ENCODE data around the gene TNFRSF19.

Gene TNFRSF19

DNA sequence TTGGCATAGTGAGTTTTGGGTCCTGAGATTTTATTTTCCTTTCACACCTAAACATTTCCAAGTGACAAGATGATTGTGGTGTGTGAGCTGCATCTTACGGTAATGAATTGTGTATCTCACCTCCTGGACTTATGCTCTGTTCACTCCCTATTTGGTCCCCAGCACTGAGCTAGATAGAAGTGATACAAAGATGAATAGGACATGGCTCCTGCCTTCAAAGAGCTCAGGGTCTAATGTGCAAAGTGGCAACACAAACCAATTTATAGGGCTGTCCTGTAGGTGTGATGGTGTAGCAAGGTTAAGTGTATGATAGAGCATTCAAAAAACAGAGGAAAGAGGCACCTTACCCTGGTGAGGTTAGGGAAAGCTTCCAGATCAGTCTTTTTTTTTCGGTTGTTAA, 17.6 kb upstream of the TNFRSF19 start:
- no peak overlapping the region for H3K4me3 ChIP-seq (ENCODE audit: low read depth, low read length)
- peaks cover 7% of the 10 kb centered on the region for H3K4me1 ChIP-seq (ENCODE audit: control insufficient read depth, insufficient read depth, low read length)
- no peaks in the 10 kb centered on the region for H3K36me3 ChIP-seq (ENCODE audit: control insufficient read depth, insufficient read depth, low read length)
- H3K9me3 ChIP-seq (ENCODE audit: control insufficient read depth, insufficient read depth, low read length), result no peaks in the 10 kb centered on the region
- no peaks in the 10 kb centered on the region for H3K27me3 ChIP-seq (ENCODE audit: control insufficient read depth, insufficient read depth, low read length)
- H3K9ac ChIP-seq (ENCODE audit: low read depth, low read length), result no peak overlapping the region

DNA sequence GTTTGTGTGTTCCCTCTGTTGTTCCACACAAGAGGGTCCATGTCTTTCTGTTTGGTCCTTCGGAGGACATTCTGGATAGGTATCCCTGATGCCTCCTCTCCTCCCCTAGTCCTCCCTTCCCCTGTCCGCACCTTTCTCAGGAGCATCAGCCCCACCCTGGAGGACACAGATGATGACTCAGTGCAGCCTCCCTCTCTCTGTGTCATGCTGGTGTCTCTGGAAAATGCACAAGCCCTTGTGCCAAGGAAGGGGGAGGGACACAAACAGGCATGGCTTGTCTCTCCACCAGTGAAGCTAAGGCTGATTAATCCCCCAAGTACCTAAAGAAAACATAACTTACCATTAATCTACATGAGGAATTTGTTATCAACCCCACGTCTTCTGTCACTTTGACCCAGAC, 16.2 kb upstream of the TNFRSF19 start:
- peaks cover 7% of the 10 kb centered on the region for H3K4me1 ChIP-seq (ENCODE audit: control insufficient read depth, insufficient read depth, low read length)
- H3K36me3 ChIP-seq (ENCODE audit: control insufficient read depth, insufficient read depth, low read length), result no peaks in the 10 kb centered on the region
- H3K4me3 ChIP-seq (ENCODE audit: low read depth, low read length), result no peak overlapping the region
- no peaks in the 10 kb centered on the region for H3K9me3 ChIP-seq (ENCODE audit: control insufficient read depth, insufficient read depth, low read length)
- H3K27me3 ChIP-seq (ENCODE audit: control insufficient read depth, insufficient read depth, low read length), result no peaks in the 10 kb centered on the region
- no peak overlapping the region for H3K9ac ChIP-seq (ENCODE audit: low read depth, low read length)

DNA sequence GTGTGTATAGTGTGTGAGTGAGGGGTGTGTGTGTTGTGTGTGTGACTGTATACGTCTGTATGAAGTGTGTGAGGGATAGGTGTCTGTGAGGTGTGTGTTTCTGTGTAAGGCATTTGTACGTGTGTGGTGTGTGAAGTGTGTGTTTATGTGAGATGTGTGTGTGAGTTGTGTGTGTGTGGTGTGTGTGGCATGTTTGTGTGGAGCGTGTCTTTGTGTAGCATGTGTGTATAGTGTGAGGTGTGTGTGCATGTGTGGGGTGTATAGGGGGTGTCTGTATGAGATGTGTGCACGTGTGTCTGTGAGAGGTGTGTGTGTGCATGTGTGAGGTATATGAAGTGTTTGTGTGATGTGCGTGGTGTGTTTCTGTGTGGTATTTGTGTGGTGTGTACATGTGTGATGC, 13.2 kb upstream of the TNFRSF19 start:
- Histone ChIP-seq H3K27me3 (ENCODE audit: control insufficient read depth, insufficient read depth, low read length) (no peaks in the 10 kb centered on the region), H3K4me1 (ENCODE audit: control insufficient read depth, insufficient read depth, low read length) (peaks cover 4% of the 10 kb centered on the region), H3K9ac (ENCODE audit: low read depth, low read length) (no peak overlapping the region), H3K4me3 (ENCODE audit: low read depth, low read length) (no peak overlapping the region), H3K36me3 (ENCODE audit: control insufficient read depth, insufficient read depth, low read length) (no peaks in the 10 kb centered on the region), H3K9me3 (ENCODE audit: control insufficient read depth, insufficient read depth, low read length) (no peaks in the 10 kb centered on the region)

GRCh38 chr13:23557733-23558132, 12.5 kb upstream of the TNFRSF19 start:
- no peaks in the 10 kb centered on the region for H3K27me3 ChIP-seq (ENCODE audit: control insufficient read depth, insufficient read depth, low read length)
- no peaks in the 10 kb centered on the region for H3K4me1 ChIP-seq (ENCODE audit: control insufficient read depth, insufficient read depth, low read length)
- H3K36me3 ChIP-seq (ENCODE audit: control insufficient read depth, insufficient read depth, low read length), result no peaks in the 10 kb centered on the region
- H3K4me3 ChIP-seq (ENCODE audit: low read depth, low read length), result no peak overlapping the region
- no peaks in the 10 kb centered on the region for H3K9me3 ChIP-seq (ENCODE audit: control insufficient read depth, insufficient read depth, low read length)
- no peak overlapping the region for H3K9ac ChIP-seq (ENCODE audit: low read depth, low read length)

DNA sequence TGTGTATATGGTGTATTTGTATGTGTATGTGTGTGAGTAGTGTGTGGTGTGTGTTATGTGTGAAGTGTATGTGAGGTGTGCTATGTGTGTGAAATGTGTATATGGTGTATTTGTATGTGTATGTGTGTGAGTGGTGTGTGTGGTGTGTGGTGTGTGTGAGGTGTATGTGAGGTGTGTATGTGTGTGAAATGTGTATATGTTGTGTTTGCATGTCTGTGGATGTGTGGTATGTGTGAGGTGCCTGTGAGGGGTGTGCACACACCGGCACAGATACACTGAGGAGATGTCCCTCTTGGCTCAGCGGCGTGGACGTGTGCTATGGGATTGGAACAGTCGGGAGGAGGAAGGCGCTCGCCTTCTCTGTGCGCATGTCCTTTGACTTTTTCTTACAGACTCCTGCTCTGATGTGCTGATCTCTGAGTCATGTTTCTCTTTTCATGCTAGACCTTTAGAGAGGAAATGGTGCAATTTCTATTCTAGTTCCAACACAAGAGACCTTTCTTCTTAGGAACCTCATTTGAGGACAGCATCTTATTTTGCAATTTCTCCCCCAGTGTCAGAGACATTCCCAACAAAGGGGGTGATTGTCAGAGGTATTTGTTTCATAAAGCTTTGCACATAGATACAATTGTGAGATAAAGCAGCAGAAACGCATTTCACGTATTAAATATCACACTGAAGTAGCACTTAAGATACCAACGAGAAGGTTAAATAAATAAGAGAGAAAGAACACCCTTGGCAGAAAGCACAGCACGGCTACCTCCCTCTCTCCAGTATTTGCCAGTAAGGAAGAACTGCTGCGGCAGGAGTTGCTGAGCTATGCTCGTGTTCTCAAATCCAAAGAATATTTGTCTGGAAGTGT, 11.3 kb upstream of the TNFRSF19 start:
- Histone ChIP-seq H3K9ac (ENCODE audit: low read depth, low read length) (no peak overlapping the region), H3K4me1 (ENCODE audit: control insufficient read depth, insufficient read depth, low read length) (no peaks in the 10 kb centered on the region), H3K4me3 (ENCODE audit: low read depth, low read length) (no peak overlapping the region), H3K36me3 (ENCODE audit: control insufficient read depth, insufficient read depth, low read length) (no peaks in the 10 kb centered on the region), H3K27me3 (ENCODE audit: control insufficient read depth, insufficient read depth, low read length) (no peaks in the 10 kb centered on the region), H3K9me3 (ENCODE audit: control insufficient read depth, insufficient read depth, low read length) (no peaks in the 10 kb centered on the region)

DNA sequence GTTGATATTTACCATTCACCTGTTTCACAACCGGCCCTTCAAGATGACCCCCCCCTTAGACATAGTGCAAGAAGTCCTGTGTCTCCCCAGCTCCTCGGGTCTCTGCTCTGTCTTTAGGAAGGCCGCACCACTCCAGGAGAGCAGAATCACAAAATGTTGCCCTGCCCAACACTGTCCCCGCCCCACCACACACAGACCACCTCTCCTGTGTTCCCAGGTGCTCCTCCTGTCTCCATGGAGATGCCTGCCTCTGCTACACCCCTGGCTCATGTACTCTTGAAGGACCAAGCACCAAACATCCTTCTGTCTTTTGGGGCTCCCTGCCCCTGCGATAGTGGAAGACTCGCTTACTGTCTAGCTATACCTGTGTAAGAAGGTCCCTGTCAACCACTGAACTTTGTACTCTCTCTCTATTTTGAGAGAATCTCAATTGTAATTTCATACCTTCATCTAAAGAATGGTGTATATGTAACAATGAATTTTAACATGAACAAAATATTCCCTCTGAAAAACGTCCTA, 9.6 kb upstream of the TNFRSF19 start:
- Histone ChIP-seq H3K4me3 (ENCODE audit: low read depth, low read length) (no peak overlapping the region), H3K9me3 (ENCODE audit: control insufficient read depth, insufficient read depth, low read length) (no peaks in the 10 kb centered on the region), H3K27me3 (ENCODE audit: control insufficient read depth, insufficient read depth, low read length) (no peaks in the 10 kb centered on the region), H3K9ac (ENCODE audit: low read depth, low read length) (no peak overlapping the region), H3K4me1 (ENCODE audit: control insufficient read depth, insufficient read depth, low read length) (no peaks in the 10 kb centered on the region), H3K36me3 (ENCODE audit: control insufficient read depth, insufficient read depth, low read length) (no peaks in the 10 kb centered on the region)

DNA sequence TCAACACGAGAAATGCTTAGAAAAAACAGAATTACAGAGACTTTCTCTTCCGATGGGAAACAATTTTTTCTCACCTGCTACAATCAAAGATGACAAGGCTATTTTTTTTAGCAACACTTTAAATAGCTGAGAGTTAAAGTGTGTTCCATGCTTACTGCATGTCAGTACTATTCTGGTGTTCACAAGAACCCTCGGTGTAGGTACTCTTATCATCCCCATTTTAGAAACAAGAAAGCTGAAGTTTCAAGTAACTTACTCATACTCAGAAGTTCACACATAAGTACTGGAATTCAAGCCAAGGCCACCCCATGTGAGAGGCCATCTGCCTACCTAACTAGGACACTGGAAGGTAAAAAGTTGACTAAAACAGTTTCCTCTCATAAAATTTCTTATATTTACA, 9.0 kb upstream of the TNFRSF19 start:
- Histone ChIP-seq H3K36me3 (ENCODE audit: control insufficient read depth, insufficient read depth, low read length) (no peaks in the 10 kb centered on the region), H3K9me3 (ENCODE audit: control insufficient read depth, insufficient read depth, low read length) (no peaks in the 10 kb centered on the region), H3K27me3 (ENCODE audit: control insufficient read depth, insufficient read depth, low read length) (no peaks in the 10 kb centered on the region), H3K4me1 (ENCODE audit: control insufficient read depth, insufficient read depth, low read length) (no peaks in the 10 kb centered on the region), H3K4me3 (ENCODE audit: low read depth, low read length) (no peak overlapping the region), H3K9ac (ENCODE audit: low read depth, low read length) (no peak overlapping the region)

DNA sequence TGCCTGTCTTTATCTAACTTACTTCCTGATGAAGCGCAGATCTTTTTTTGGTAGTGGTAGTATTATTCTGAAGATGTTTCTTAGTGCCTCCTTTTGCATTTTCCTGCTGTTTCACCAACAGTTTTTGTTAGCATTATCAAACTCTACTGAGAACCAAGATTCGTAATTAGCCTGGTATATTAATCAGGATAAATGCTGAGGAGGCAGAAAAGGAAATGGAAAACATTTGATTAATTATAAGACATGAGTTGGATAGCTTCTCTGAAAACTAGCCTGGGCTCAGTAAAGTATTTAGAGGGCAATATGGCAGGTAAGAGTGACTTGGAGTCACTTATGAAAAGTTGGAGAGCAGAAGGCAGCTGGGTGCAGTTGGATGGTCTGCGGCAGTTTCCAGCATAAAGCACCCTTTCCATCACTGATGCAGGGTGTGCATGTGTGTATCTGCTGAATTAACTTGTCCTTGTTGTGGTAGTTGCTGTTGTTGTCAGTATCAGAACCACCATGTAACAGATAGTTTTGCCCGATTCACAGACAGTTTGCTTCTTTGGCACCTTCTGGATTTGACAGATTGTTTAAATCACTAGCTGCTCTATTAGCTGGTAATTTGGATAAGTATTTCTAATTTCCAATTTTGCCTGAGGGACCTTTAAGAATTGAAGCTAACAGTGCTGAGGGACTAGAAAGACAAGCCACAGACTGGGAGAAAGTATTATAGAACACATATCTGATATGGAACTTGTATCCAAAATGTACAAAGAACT, 6.9 kb upstream of the TNFRSF19 start:
- no peaks in the 10 kb centered on the region for H3K27me3 ChIP-seq (ENCODE audit: control insufficient read depth, insufficient read depth, low read length)
- H3K36me3 ChIP-seq (ENCODE audit: control insufficient read depth, insufficient read depth, low read length), result no peaks in the 10 kb centered on the region
- H3K4me1 ChIP-seq (ENCODE audit: control insufficient read depth, insufficient read depth, low read length), result no peaks in the 10 kb centered on the region
- H3K4me3 ChIP-seq (ENCODE audit: low read depth, low read length), result no peak overlapping the region
- H3K9me3 ChIP-seq (ENCODE audit: control insufficient read depth, insufficient read depth, low read length), result no peaks in the 10 kb centered on the region
- no peak overlapping the region for H3K9ac ChIP-seq (ENCODE audit: low read depth, low read length)

DNA sequence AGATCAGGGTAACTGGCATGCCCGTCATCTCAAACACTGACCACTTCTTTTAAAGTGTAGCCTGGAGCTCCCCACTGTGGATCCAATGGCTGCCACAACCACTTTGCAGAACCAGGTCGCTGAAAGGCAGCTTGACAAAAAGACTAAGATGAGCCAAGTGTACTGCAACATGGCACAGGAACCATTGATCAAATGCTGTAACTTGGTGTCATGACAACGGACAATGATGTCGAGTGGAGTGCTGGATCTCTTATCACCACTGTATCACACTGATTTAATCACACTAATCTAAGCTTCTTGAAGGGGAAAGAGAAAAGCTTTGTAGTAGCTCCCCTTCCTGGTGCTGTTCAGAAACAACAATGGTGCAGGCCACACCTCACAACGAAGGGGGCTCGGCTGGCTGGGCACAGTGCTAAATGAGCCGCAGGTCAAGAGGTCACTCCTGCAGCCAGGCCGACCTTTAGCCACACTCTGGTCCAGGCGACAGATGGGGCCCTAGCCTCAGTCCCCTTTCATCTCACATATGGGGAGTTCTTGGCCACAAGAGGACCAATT, 2.2 kb upstream of the TNFRSF19 start:
- Histone ChIP-seq H3K36me3 (ENCODE audit: control insufficient read depth, insufficient read depth, low read length) (no peaks in the 10 kb centered on the region), H3K4me3 (ENCODE audit: low read depth, low read length) (no peak overlapping the region), H3K4me1 (ENCODE audit: control insufficient read depth, insufficient read depth, low read length) (peaks cover 9% of the 10 kb centered on the region), H3K9me3 (ENCODE audit: control insufficient read depth, insufficient read depth, low read length) (no peaks in the 10 kb centered on the region), H3K9ac (ENCODE audit: low read depth, low read length) (no peak overlapping the region), H3K27me3 (ENCODE audit: control insufficient read depth, insufficient read depth, low read length) (no peaks in the 10 kb centered on the region)

DNA sequence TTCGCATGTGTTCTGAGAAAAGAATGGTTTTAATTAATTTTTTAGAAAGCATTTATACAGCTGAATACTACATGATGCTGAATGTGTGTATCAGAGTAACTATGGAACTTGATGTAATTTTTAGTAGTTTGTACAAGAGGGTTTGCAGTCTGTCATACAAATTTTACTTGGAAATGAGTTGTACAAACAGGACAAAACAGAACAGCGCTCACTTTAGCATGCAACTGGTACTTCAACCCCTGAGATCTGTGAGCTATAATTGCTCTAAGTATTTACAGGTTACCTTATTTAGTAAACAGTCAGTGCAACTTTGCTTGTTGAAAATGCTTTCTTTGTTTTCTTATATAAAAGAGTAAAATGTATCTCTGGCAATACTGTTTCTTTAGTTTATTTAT, 706 bp downstream of the TNFRSF19 start:
- Histone ChIP-seq H3K27me3 (ENCODE audit: control insufficient read depth, insufficient read depth, low read length) (no peaks in the 10 kb centered on the region), H3K9me3 (ENCODE audit: control insufficient read depth, insufficient read depth, low read length) (no peaks in the 10 kb centered on the region), H3K4me3 (ENCODE audit: low read depth, low read length) (no peak overlapping the region), H3K4me1 (ENCODE audit: control insufficient read depth, insufficient read depth, low read length) (peaks cover 9% of the 10 kb centered on the region), H3K9ac (ENCODE audit: low read depth, low read length) (no peak overlapping the region), H3K36me3 (ENCODE audit: control insufficient read depth, insufficient read depth, low read length) (no peaks in the 10 kb centered on the region)

DNA sequence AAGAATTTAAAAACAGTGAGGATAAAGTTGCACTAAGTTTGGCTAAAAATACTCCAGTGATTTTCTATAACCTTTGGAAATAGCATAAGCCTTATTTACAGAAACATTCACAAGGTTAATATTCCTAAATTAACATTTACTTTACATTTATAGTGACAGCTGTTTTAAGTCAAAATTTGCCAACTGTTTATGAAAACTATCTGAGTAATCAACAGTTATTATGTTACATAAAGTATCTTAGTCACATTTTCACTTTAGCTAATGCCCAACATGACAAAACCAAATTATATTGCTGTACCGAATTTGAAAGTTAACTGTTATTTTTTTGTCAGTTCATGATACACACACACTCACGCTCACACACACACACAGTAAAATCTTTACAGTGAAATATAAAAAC, 1.2 kb downstream of the TNFRSF19 start:
- Histone ChIP-seq H3K4me1 (ENCODE audit: control insufficient read depth, insufficient read depth, low read length) (peaks cover 9% of the 10 kb centered on the region), H3K27me3 (ENCODE audit: control insufficient read depth, insufficient read depth, low read length) (no peaks in the 10 kb centered on the region), H3K36me3 (ENCODE audit: control insufficient read depth, insufficient read depth, low read length) (no peaks in the 10 kb centered on the region), H3K4me3 (ENCODE audit: low read depth, low read length) (no peak overlapping the region), H3K9me3 (ENCODE audit: control insufficient read depth, insufficient read depth, low read length) (no peaks in the 10 kb centered on the region), H3K9ac (ENCODE audit: low read depth, low read length) (no peak overlapping the region)

All from iPS-15b (cell line).